MCF 10A (cell line): Measurements from ENCODE around the gene CENPB. TPM values are rescaled to one million over a fixed set of nuclear protein-coding genes. Genes with fewer than 3 reads are reported as not detected.

Experiments
- BruUV-seq: library from RNA; stranded (reverse); fragments of 400-500 nt; replicated peaks from 2 replicates; lab custom pipeline; 2021; lab: Mats Ljungman, UMichigan
- CTCF ChIA-PET: fragments of 300-600 bp; sonication (Branson Sonifier 250); formaldehyde crosslinking; extraction: SDS; loops from one replicate; lab custom pipeline; 2021; ENCODE audit warnings: antibody characterized with exemption, inconsistent platforms; lab: Yijun Ruan, JAX
- POLR2A ChIA-PET: fragments of 300-600, 350-650 bp; sonication (Branson Sonifier 250); formaldehyde crosslinking; extraction: SDS; loops from one replicate; lab custom pipeline; 2020; ENCODE audit warnings: antibody characterized with exemption, inconsistent platforms; lab: Yijun Ruan, JAX
- DNase-seq: peaks from one replicate; pipeline ENCODE4 v3.0.0-alpha.2; 2018; ENCODE audit not compliant: unreplicated experiment
- H3K27ac Mint-ChIP-seq: one replicate; pipeline ENCODE4 v1.8.0; 2022; ENCODE audit warnings: mild to moderate bottlenecking, low read depth, mixed read lengths; ENCODE audit not compliant: unreplicated experiment
- H3K27me3 Mint-ChIP-seq: one replicate; pipeline ENCODE4 v1.8.0; 2022; ENCODE audit warnings: mixed read lengths; ENCODE audit not compliant: insufficient read depth, unreplicated experiment
- H3K36me3 Mint-ChIP-seq: one replicate; pipeline ENCODE4 v1.8.0; 2022; ENCODE audit warnings: mild to moderate bottlenecking, moderate library complexity, mixed read lengths; ENCODE audit not compliant: insufficient read depth, unreplicated experiment
- H3K4me1 Mint-ChIP-seq: one replicate; pipeline ENCODE4 v1.8.0; 2022; ENCODE audit warnings: mixed read lengths; ENCODE audit not compliant: insufficient read depth, unreplicated experiment
- H3K4me3 Mint-ChIP-seq: one replicate; pipeline ENCODE4 v1.8.0; 2022; ENCODE audit warnings: mild to moderate bottlenecking, moderate library complexity, mixed read lengths; ENCODE audit not compliant: unreplicated experiment
- H3K9me3 Mint-ChIP-seq: one replicate; pipeline ENCODE4 v1.8.0; 2022; ENCODE audit warnings: mixed read lengths; ENCODE audit not compliant: unreplicated experiment
- CTCF ChIP-seq: fragments of 200-600 bp; IDR thresholded peaks from one replicate; pipeline ENCODE4 v1.8.0; 2022; ENCODE audit warnings: antibody characterized with exemption, mild to moderate bottlenecking; ENCODE audit not compliant: unreplicated experiment
- intact Hi-C: fragments of 100-400 bp; cut with micrococcal nuclease; formaldehyde crosslinking; loops from 2 replicates; pipeline ENCODE4 v1.14.1; 2022
- total RNA-seq: library from RNA; stranded (reverse); gene quantifications from 2 replicates; pipeline ENCODE4 v1.2.3, GENCODE V29; 2022

Gene CENPB
- total RNA-seq, 1 experiment from 2014 or later: 54.8 TPM

- peaks cover 18% of the 10 kb centered on the region for H3K4me1 Mint-ChIP-seq
- BruUV-seq: no TSS peak
- no peaks in the 10 kb centered on the region for H3K9me3 Mint-ChIP-seq
- ChIA-PET POLR2A (no interaction called here), CTCF (interaction anchor here (0.6 to 4.5 kb wide), 4 partner anchors 9 to 58 kb away, joined by 3 to 26 read pairs (median 4); partner anchors contain the start of gene ADISSP)
- DNase-seq: no peak
- intact Hi-C loops: no loop called here
- H3K27ac Mint-ChIP-seq: no peak overlapping the region
- H3K27me3 Mint-ChIP-seq: no peaks in the 10 kb centered on the region
- no peak overlapping the region for H3K4me3 Mint-ChIP-seq
- peaks cover 5% of the 10 kb centered on the region for H3K36me3 Mint-ChIP-seq
- TF ChIP-seq CTCF: no peak
Observed at GRCh38 chr20:3734111-3734843, 52.3 kb downstream of the CENPB start.

Other genes starting within 250 kb of the CENPB start
- not detected in 2 replicates for gene GFRA4, start 123.3 kb downstream of the CENPB start, total RNA-seq
- not detected in 2 replicates for gene ADAM33, start 104.7 kb downstream of the CENPB start, total RNA-seq
- not detected in 2 replicates for gene SIGLEC1, start 74.1 kb downstream of the CENPB start, total RNA-seq
- gene HSPA12B, start 54.1 kb downstream of the CENPB start, total RNA-seq: not detected in 2 replicates
- gene ADISSP, start 19.0 kb downstream of the CENPB start, total RNA-seq: 37.8 and 58.8 TPM in 2 replicates
- 0.32 TPM in 1 of 2 replicates, not detected in the other for gene SPEF1, start 5.3 kb downstream of the CENPB start, total RNA-seq
- 134 and 137 TPM in 2 replicates for gene CDC25B, start 9.6 kb upstream of the CENPB start, total RNA-seq
- gene AP5S1, start 33.8 kb upstream of the CENPB start, total RNA-seq: 15.8 and 19.2 TPM in 2 replicates
- 31.7 and 39.7 TPM in 2 replicates for gene MAVS, start 60.1 kb upstream of the CENPB start, total RNA-seq
- gene PANK2, start 102.6 kb upstream of the CENPB start, total RNA-seq: 29.2 and 32.8 TPM in 2 replicates
- 23.2 and 28.8 TPM in 2 replicates for gene RNF24, start 228.8 kb upstream of the CENPB start, total RNA-seq